Measurements from ENCODE around the gene DPYSL5.

DPYSL5 gene

GRCh38 chr2:26985807-26986206 is 137.9 kb downstream of the DPYSL5 start:
- in situ Hi-C loops (cut with MboI; ENCODE audit: low sequenced_read_pairs): no loop called here

GRCh38 chr2:26986576-26986975 is 138.6 kb downstream of the DPYSL5 start:
- in situ Hi-C loops (cut with MboI; ENCODE audit: low sequenced_read_pairs): no loop called here

DNA sequence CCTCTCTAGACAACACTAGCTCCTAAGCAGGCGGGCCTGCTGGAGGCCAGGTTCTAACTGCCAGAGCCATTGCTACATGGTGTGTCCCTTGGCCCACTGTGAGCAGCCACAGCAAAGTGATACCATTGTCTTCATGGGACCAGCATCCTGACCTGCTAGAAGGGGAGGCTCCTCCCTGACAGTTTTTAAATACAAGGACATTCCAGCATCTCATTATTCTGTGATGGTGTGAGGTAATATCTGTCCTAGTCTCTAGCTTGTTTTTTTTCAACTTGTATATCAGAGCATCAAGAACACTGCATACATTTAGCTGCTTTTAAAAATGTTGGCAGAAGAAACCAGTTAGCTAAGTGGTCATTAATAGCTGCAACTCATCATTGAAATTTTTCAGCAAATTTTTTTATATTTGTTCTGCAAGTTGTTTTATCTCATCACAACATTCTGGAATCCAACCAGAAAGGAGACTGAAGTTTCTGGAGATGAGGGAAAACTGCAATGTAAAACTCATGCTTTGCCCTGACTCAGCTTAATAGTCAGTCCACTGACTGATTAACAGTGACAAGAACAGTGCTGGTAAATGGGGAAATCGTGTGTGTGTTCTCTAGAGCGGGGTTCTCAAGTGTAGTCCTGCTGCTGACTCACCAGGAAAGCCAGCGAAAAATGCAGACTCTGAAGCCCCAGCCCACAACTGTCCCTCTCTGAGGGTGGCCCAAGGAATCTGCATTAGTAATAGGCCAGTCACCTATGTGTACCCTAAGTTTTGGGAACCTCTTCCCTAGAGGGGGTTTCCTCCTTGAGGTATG is 140.3 kb downstream of the DPYSL5 start:
- in situ Hi-C loops (cut with MboI; ENCODE audit: low sequenced_read_pairs): no loop called here

GRCh38 chr2:26989156-26989555 is 141.2 kb downstream of the DPYSL5 start:
- in situ Hi-C loops (cut with MboI; ENCODE audit: low sequenced_read_pairs): no loop called here

GRCh38 chr2:26991717-26992116 is 143.8 kb downstream of the DPYSL5 start:
- in situ Hi-C loops (cut with MboI; ENCODE audit: low sequenced_read_pairs): no loop called here

GRCh38 chr2:26993768-26994167 is 145.8 kb downstream of the DPYSL5 start:
- in situ Hi-C loops (cut with MboI; ENCODE audit: low sequenced_read_pairs): no loop called here

- in situ Hi-C loops (cut with MboI; ENCODE audit: low sequenced_read_pairs): no loop called here
Measured at GRCh38 chr2:26994983-26995382, 147.1 kb downstream of the DPYSL5 start.

- in situ Hi-C loops (cut with MboI; ENCODE audit: low sequenced_read_pairs): no loop called here
Measured at GRCh38 chr2:26997394-26997793, 149.5 kb downstream of the DPYSL5 start.

- in situ Hi-C loops (cut with MboI; ENCODE audit: low sequenced_read_pairs): no loop called here
Measured at GRCh38 chr2:26998323-26998722, 150.4 kb downstream of the DPYSL5 start.

All from HL-60/S4 treated with retinoic acid at 250 ng/mL for 4 days and 3 days (cell line).